EH (cell line): ENCODE results near the gene DIS3L2.
"Not testable (repeated sequence)": the region's sequence is repeated elsewhere in the genome, so short reads cannot be mapped to it uniquely, and the experiment has no call there.

Experiments used
- DNase-seq: peaks from one replicate; pipeline ENCODE4 v3.0.0-alpha.2; 2015; ENCODE audit warnings: low read depth

Gene DIS3L2

DNA sequence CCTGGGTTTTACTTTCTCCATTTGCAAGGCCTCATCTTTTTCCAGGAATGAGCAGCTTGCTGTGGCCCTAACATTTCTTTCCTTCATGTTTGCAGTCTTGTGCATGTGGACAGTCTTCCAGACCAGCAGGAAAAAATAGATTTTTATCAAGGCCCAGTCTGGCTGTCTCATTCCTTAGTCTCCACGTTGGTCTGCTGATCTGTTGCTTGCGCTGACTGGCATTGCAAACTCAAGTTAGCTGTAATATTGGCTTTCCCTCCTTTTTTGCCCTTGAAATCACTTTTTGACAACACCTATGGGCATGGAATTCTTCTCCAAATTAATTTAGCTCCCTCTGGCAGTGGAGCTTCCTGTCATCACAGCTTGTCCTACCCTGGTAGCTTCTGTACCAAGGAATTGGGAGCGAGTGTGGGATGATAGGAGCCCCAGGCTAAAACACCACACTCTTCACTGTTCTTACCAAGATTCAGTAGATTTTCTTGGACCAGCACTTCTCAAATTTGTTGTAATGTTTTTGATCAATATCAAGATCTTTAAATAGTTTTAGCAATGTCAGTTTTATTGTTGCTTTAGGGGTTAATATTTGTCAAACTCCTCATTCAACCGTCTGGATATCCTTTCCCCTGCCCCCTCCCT lies 48.2 kb downstream of the DIS3L2 start:
- DNase-seq = no peak

DNA sequence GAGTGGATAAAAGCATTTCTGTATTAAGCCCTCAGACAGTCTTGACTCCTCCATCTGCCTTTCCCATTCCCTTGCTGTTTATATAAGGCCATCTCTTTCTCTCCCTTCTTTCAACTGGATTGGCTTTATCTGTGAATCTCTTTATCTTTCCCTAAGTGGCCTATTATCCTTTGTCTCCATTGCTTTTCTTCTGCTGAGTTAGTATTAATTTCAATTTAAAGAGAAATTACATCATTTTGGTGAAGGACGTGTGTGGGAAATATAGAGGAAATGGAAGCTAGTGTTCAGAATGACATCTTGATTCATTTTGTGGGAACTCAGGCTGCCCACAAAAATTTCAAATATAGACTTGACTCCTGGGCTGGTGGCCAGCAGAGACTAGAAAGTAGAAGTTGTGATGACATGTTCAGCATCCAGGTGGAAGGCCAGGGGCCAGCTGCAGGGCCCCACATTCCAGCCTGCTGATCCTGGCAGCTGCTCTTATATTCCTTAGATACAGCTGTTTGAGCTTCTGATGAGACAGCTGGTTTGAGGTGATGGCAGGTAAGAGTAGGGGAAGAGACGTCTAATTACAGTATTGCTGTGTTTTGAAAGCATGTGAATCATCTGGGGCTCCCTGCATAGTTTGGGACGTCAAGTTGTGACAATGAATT lies 52.3 kb downstream of the DIS3L2 start:
- DNase-seq = peak; percentile 96

DNA sequence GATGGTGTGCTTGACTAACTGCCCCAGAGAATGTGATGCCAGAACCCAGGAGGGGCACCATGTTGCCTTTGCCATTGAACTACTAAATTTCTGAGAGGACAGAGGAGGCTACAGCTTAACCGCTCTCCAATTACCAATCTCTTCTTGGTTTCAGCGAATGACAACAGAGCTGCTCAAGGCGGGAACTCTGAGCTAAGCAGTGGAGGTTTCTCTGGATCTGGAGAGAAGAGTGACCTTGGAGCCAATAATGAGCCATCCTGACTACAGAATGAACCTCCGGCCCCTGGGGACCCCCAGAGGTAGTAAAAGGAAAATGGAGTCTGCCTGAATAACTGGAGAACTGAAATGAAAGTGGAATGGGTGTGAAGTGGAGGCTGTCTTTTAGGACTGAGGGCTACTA lies 53.2 kb downstream of the DIS3L2 start:
- DNase-seq = no peak

DNA sequence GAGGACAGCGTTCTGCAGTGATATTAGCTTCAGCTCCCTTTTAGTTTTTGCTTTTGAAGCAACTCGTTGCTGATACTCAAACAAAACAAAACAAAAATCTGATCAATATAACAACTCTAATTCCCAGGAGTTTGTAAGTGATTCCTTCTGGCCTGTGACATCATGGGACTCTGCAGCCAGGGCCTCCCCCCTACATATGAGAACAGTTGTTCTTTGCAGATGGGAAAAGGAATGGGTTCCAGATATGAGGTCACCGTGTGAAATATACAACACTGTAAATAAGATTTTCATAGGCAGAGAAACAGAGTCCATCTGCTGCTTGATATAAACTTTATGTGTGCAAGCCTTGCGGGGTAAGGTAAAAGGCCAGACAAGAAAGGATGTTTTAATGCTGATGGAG lies 56.7 kb downstream of the DIS3L2 start:
- no peak for DNase-seq

GRCh38 chr2:232022718-232023117 lies 61.2 kb downstream of the DIS3L2 start:
- DNase-seq = peak; percentile 7

DNA sequence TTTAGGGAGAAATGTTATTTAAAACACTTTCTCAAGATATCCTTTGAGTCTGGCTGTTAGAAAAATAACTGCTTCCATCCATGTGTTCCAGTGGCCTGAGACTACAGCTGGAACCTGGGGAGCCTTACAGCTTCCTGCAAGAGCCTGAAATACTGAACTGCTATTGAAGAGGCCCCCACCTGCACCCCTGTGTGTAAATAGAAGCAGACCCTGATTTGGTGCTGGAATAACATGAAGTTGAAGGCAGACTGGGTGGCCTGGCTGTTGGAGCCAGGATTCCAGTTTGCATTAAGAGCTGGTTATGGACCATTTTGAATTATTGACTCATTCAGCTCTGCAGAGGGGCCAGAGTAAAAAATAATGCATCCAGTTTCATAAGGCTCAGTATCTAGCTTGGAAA lies 61.9 kb downstream of the DIS3L2 start:
- DNase-seq = no peak

- no peak for DNase-seq
Observed at GRCh38 chr2:232024457-232024856, 62.9 kb downstream of the DIS3L2 start.

DNA sequence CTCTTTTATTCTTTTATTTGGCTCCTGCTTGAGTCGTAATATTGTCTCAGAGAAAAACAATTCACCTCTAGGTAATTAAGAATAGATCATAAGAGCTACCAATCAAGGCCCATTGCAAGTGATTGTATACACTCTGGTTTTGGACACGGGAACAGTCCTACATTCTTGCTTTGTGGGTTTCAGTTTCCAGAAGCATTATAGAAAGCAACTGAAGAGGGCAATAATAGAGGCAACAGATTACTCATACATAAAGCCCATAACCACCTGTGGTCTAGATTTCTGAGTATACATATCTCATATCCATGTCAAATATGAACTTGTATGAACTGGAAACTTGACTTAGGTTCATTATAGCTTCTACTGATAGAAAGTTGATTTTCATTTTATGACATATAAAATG lies 65.4 kb downstream of the DIS3L2 start:
- DNase-seq = no peak

GRCh38 chr2:232027530-232027929 lies 66.0 kb downstream of the DIS3L2 start:
- DNase-seq = no peak

GRCh38 chr2:232028071-232028470 lies 66.6 kb downstream of the DIS3L2 start:
- peak; percentile 11 for DNase-seq

GRCh38 chr2:232028631-232029030 lies 67.1 kb downstream of the DIS3L2 start:
- DNase-seq = peak; percentile 36

DNA sequence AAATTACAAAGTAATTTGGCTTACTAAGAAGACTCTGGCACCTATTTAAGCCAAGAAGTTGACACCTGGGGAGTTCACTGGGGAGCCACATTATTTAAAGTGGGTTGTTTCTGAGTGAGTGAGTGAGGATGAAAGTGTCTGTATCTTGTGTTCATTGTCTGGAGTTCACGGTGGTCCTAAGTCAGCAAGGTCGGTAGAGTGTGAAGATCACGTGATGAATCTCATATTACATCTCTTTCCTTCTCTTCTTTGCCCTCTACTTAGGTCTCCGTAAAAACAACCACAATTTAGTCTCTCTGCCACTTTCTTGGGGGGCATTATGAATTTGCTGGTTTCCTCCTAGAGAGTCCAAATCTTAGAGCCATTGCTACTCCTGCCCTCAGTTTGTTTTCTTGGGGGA lies 67.8 kb downstream of the DIS3L2 start:
- DNase-seq = no peak

DNA sequence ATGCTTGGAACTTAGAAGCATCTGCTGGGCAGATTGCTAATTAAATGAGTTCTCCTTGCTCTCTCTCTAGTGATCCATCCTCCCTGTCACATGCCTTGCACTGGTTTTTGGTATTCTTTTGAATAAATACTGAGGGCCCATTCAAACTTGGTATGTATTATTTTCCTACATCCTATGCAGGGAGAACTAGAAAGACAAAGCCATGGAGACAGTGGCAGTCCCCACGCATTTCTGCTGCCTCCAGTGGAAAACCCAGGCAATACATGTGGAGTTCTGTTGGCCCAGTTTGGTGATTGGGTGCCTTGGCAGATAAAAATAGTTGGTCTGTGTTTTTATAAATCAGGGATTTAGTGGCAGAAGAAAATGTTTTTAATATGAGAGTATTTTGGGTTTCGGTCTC lies 68.7 kb downstream of the DIS3L2 start:
- no peak for DNase-seq

GRCh38 chr2:232035292-232035691 lies 73.8 kb downstream of the DIS3L2 start:
- not testable (repeated sequence) for DNase-seq

- not testable (repeated sequence) for DNase-seq
Observed at GRCh38 chr2:232036876-232037275, 75.4 kb downstream of the DIS3L2 start.

DNA sequence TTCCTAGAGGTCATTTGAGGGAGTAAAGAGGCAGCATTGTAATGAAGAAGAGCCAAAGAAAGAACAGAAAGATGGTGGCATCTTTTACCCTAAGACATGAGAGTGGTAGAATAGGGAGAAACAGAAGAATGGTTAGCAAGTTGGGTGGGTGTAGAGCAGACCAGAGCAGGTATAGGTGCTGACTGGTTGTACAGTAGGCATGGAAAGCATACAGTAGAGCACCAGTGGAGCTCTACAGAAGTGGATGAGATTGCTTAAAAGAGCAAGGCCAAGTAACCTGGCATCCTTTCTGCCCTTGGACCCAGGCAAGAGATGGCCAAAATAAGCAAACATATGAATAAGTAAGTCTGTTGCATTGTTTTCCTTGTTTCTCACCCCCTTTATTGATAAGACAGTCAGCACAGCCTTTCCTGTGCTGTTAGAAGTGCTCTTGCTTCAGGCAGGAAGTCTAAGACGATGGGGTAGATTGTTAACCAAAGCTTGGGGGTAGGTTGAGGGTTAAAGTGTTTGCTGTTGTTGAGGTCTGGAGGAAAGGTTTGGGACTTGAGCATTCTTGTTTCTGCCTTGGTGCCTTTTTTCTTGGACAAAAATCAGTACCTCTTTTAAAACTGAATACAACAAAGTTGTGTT lies 76.9 kb downstream of the DIS3L2 start:
- DNase-seq = no peak

- DNase-seq = no peak
Observed at GRCh38 chr2:232038881-232039485, 77.5 kb downstream of the DIS3L2 start.

DNA sequence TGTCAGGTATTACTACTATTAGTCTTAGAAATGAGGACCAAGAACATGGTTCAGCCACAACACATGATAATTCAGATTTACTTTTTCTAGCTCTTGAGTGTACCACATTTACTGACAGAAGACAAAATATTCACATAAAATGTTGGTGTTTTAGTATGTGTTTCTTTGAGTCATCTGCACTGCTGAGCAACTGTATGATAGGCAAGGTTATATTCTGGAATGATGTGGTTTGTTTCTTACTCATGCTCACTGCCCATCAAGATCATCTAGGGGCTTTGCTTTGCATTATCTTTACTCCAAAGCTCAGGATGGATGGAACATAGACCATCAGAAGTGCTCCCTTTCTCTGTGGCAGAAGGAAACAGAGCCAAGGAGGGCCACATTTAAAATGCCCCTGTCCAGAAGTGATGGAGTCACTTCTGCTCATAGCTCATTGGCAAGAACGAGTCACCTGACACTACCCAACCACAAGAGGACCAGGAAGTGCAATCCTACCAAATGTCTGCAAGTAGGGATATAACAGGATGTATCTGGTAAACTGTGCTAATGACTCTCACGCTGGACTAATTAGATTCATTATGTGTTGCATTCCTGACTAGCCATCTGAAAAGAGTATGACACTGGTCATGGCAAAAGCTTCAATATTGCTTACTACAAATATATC lies 81.5 kb downstream of the DIS3L2 start:
- peak; percentile 57 for DNase-seq

- no peak for DNase-seq
Observed at GRCh38 chr2:232043966-232044365, 82.5 kb downstream of the DIS3L2 start.

DNA sequence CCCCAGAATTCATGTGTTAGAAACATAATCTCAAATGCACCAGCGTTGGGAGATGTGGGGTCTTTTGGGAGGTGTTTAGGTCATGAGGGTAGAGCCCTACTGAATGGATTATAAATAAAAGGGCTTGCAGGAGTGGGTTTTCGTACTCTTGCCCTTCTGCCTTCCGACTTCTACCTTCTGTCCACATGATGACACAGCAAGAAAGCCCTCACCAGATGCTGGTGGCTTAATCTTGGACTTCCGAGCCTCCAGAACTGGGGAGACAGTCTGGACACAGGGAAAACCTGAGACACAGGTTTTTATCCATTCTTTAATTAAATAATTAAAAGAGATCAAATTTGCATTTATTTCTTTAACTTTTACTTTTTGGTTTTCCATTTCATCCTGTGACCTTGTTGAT lies 87.8 kb downstream of the DIS3L2 start:
- no peak for DNase-seq

- no peak for DNase-seq
Observed at GRCh38 chr2:232052591-232052990, 91.1 kb downstream of the DIS3L2 start.

- DNase-seq = no peak
Observed at GRCh38 chr2:232053777-232054176, 92.3 kb downstream of the DIS3L2 start.
